HepG2 (cell line): Measurements from ENCODE around the gene COL8A2. TPM values are rescaled to one million over a fixed set of nuclear protein-coding genes. Genes with fewer than 3 reads are reported as not detected.

Source experiments
- AHR ChIP-seq: IDR thresholded peaks from 2 replicates; pipeline ENCODE4 v1.6.1; 2018; ENCODE audit warnings: missing genetic modification reagents, missing compliant biosample characterization
- AKNA ChIP-seq: sonication (generic); formaldehyde crosslinking; IDR thresholded peaks from 2 replicates; pipeline ENCODE4 v1.4.0; 2020; ENCODE audit warnings: missing genetic modification reagents, borderline replicate concordance
- ETV6 ChIP-seq: sonication (generic); formaldehyde crosslinking; conservative IDR thresholded peaks from 2 replicates; pipeline ENCODE4 v1.4.0; 2020; ENCODE audit warnings: missing genetic modification reagents
- MAF1 ChIP-seq: sonication (generic); formaldehyde crosslinking; IDR thresholded peaks from 2 replicates; pipeline ENCODE4 v1.5.0; 2020; ENCODE audit warnings: missing genetic modification reagents, borderline replicate concordance
- MIXL1 ChIP-seq: IDR thresholded peaks from 2 replicates; pipeline ENCODE4 v1.6.1; 2016
- PRPF4 ChIP-seq: fragments of 200-400 bp; formaldehyde crosslinking; IDR thresholded peaks from 2 replicates; pipeline ENCODE4 v1.6.1; 2016; ENCODE audit warnings: low read length, low read depth; ENCODE audit not compliant: poor library complexity, severe bottlenecking
- RFX5 ChIP-seq: IDR thresholded peaks from 2 replicates; pipeline ENCODE4 v1.6.1; 2011; ENCODE audit warnings: low read depth, low read length, improper control_type of control experiment
- SMYD3 ChIP-seq: sonication (generic); formaldehyde crosslinking; IDR thresholded peaks from 2 replicates; pipeline ENCODE4 v1.8.1; 2023; ENCODE audit warnings: mild to moderate bottlenecking, missing genetic modification reagents
- TCF12 ChIP-seq, 2 experiments: fragments of 450-650 bp in 1 of 2; sonication (generic) in 1 of 2; formaldehyde crosslinking in 1 of 2; IDR thresholded peaks; 2 replicates each; pipeline versions ENCODE4 v1.6.1 to v1.8.0; 2017 to 2022; ENCODE audit warnings: antibody characterized with exemption in 1 of 2, mild to moderate bottlenecking in 1 of 2, missing genetic modification reagents in 1 of 2, moderate library complexity in 1 of 2
- ZNF12 ChIP-seq: sonication (generic); formaldehyde crosslinking; IDR thresholded peaks from 2 replicates; pipeline ENCODE4 v1.5.0; 2020; ENCODE audit warnings: missing genetic modification reagents
- ZNF33A ChIP-seq: sonication (generic); formaldehyde crosslinking; IDR thresholded peaks from 2 replicates; pipeline ENCODE4 v1.5.1; 2020; ENCODE audit warnings: missing genetic modification reagents, mild to moderate bottlenecking, moderate library complexity, borderline replicate concordance
- ZNF644 ChIP-seq: IDR thresholded peaks from 2 replicates; pipeline ENCODE4 v1.6.1; 2016; ENCODE audit warnings: low read depth
- ZNF772 ChIP-seq: sonication (generic); formaldehyde crosslinking; IDR thresholded peaks from 2 replicates; pipeline ENCODE4 v1.5.0; 2020; ENCODE audit warnings: mild to moderate bottlenecking, missing genetic modification reagents
- ZNF788 ChIP-seq: sonication (generic); formaldehyde crosslinking; IDR thresholded peaks from 2 replicates; pipeline ENCODE4 v1.5.0; 2020; ENCODE audit warnings: mild to moderate bottlenecking, missing genetic modification reagents, borderline replicate concordance
- polyA plus RNA-seq, 8 experiments: library from polyadenylated mRNA; depleted of rRNA in 3 of 8; stranded (reverse) in 7 of 8; unstranded in 1 of 8; fragments of >200 nt; fragmentation: Illumina TruSeq in 4 of 8; extraction: Trizol in 4 of 8; gene quantifications; 2 replicates each; pipeline versions ENCODE4 v1.2.1 to v1.2.3, GENCODE V29; 2011 to 2016; ENCODE audit warnings: low read depth in 4 of 8, missing spikeins in 1 of 8, mixed read lengths in 1 of 8; ENCODE audit not compliant: insufficient read depth in 1 of 8
- total RNA-seq, 5 experiments: library from RNA; depleted of rRNA; stranded (reverse); fragments of >200 nt; fragmentation: Illumina TruSeq; extraction: Trizol; gene quantifications; 2 replicates each; pipeline ENCODE4 v1.2.3, GENCODE V29; 2016; ENCODE audit warnings: low read depth in 1 of 5
- TF ChIP-seq, protein P1 (sequence below): sonication (generic); formaldehyde crosslinking; IDR thresholded peaks from 2 replicates; pipeline ENCODE4 v1.8.0; 2022; ENCODE audit warnings: low read depth, missing genetic modification reagents
- TF ChIP-seq, protein P2 (sequence below): sonication (generic); formaldehyde crosslinking; IDR thresholded peaks from 2 replicates; pipeline ENCODE4 v1.5.1; 2020; ENCODE audit warnings: missing genetic modification reagents, mild to moderate bottlenecking, borderline replicate concordance
- TF ChIP-seq, protein P3 (sequence below): sonication (generic); formaldehyde crosslinking; IDR thresholded peaks from 2 replicates; pipeline ENCODE4 v1.5.0; 2020; ENCODE audit warnings: missing genetic modification reagents
- TF ChIP-seq, protein P4 (sequence below): sonication (generic); formaldehyde crosslinking; IDR thresholded peaks from 2 replicates; pipeline ENCODE4 v1.9.0; 2021; ENCODE audit warnings: missing genetic modification reagents, borderline replicate concordance

The COL8A2 gene
- total and polyA plus RNA-seq, 2 of the 13 experiments (the other 11 are each of a cell fraction or from before 2014, with no cell fraction given), result 0.13 to 0.24 TPM

- no peak for TF ChIP-seq TCF12 (IDR thresholded peaks at IDR 0.05)
- no peak for TF ChIP-seq TCF12 (CRISPR knock-in tag; IDR thresholded peaks at IDR 0.05)
- peak; percentile 84 for TF ChIP-seq ZNF772 (CRISPR knock-in tag)
- no peak for TF ChIP-seq MAF1
- no peak for TF ChIP-seq RFX5
- TF ChIP-seq PRPF4, result no peak
- TF ChIP-seq SMYD3 (CRISPR knock-in tag), result no peak
- TF ChIP-seq ZNF788 (CRISPR knock-in tag), result peak; percentile 90; the same call in 1 of the 2 replicates
- TF ChIP-seq ZNF12 (CRISPR knock-in tag), result no peak
- TF ChIP-seq, protein P1, sequence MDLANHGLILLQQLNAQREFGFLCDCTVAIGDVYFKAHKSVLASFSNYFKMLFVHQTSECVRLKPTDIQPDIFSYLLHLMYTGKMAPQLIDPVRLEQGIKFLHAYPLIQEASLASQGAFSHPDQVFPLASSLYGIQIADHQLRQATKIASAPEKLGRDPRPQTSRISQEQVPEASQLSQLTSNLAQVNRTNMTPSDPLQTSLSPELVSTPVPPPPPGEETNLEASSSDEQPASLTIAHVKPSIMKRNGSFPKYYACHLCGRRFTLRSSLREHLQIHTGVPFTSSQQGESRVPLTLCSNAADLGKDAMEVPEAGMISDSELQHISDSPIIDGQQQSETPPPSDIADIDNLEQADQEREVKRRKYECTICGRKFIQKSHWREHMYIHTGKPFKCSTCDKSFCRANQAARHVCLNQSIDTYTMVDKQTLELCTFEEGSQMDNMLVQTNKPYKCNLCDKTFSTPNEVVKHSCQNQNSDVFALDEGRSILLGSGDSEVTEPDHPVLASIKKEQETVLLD, result no peak
- no peak for TF ChIP-seq ZNF33A
- TF ChIP-seq ZNF644 (CRISPR knock-in tag), result no peak
- TF ChIP-seq, protein P2, sequence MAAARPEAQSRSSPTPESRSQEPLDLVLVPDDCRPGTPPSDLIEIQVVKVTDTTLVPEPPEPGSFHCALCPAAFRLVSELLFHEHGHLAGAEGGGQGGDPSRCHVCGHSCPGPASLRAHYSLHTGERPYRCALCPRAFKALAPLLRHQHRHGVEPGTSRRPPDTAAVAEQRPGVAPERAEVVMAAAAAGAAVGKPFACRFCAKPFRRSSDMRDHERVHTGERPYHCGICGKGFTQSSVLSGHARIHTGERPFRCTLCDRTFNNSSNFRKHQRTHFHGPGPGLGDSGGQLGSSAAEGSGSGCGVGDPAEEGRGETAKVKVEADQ, result peak; percentile 89; the same call in 1 of the 2 replicates
- TF ChIP-seq, protein P3, sequence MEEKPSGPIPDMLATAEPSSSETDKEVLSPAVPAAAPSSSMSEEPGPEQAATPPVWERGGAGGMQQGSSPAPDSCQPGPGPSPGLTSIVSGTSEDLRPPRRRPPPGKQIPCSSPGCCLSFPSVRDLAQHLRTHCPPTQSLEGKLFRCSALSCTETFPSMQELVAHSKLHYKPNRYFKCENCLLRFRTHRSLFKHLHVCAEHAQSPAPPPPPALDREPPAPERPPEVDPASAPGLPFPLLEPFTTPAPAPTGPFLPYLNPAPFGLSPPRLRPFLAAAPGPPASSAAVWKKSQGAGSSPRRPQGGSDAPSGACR (CRISPR knock-in tag), result peak; percentile 80; the same call in 1 of the 2 replicates
- peak; percentile 59; the same call in 1 of the 2 replicates for TF ChIP-seq MIXL1
- TF ChIP-seq AKNA, result no peak
- TF ChIP-seq AHR (CRISPR knock-in tag), result peak; percentile 23; the same call in 1 of the 2 replicates
- TF ChIP-seq, protein P4, sequence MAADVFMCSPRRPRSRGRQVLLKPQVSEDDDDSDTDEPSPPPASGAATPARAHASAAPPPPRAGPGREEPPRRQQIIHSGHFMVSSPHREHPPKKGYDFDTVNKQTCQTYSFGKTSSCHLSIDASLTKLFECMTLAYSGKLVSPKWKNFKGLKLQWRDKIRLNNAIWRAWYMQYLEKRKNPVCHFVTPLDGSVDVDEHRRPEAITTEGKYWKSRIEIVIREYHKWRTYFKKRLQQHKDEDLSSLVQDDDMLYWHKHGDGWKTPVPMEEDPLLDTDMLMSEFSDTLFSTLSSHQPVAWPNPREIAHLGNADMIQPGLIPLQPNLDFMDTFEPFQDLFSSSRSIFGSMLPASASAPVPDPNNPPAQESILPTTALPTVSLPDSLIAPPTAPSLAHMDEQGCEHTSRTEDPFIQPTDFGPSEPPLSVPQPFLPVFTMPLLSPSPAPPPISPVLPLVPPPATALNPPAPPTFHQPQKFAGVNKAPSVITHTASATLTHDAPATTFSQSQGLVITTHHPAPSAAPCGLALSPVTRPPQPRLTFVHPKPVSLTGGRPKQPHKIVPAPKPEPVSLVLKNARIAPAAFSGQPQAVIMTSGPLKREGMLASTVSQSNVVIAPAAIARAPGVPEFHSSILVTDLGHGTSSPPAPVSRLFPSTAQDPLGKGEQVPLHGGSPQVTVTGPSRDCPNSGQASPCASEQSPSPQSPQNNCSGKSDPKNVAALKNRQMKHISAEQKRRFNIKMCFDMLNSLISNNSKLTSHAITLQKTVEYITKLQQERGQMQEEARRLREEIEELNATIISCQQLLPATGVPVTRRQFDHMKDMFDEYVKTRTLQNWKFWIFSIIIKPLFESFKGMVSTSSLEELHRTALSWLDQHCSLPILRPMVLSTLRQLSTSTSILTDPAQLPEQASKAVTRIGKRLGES (CRISPR knock-in tag), result no peak
- TF ChIP-seq ETV6 (CRISPR knock-in tag), result no peak; the same call in 1 of the 2 replicates
Observed at GRCh38 chr1:36149237-36149972, 24.4 kb upstream of the COL8A2 start, which contains the start of gene TRAPPC3 (continued).
